GM23338 (cell line): ENCODE measurements around the gene PLD1. TPM values are rescaled to one million over a fixed set of nuclear protein-coding genes. Genes with fewer than 3 reads are reported as not detected.

Experiments
- ATAC-seq: fragments of 200-7000 bp; cut with Tn5 transposase; 3 replicates; pipeline ENCODE4 v1.9.1; 2020
- DNase-seq: peaks from one replicate; pipeline ENCODE4 v3.0.0-alpha.2; 2015; ENCODE audit warnings: low spot score
- H2AFZ ChIP-seq: fragments of 200-600 bp; sonication (generic); 2 replicates; pipeline ENCODE4 v1.8.0; 2016; ENCODE audit warnings: antibody characterized with exemption, mild to moderate bottlenecking, moderate library complexity
- H3F3A ChIP-seq: fragments of 200-600 bp; sonication (generic); replicated peaks from 2 replicates; pipeline ENCODE4 v1.8.0; 2017; ENCODE audit warnings: antibody characterized with exemption, mixed run types, low read depth
- H3K27ac ChIP-seq: fragments of 200-600 bp; sonication (generic); 2 replicates; pipeline ENCODE4 v1.6.1; 2016; ENCODE audit warnings: low read depth
- H3K27me3 ChIP-seq: fragments of 200-600 bp; sonication (generic); 2 replicates; pipeline ENCODE4 v1.8.0; 2016; ENCODE audit warnings: mild to moderate bottlenecking, mixed run types, moderate library complexity; ENCODE audit not compliant: insufficient read depth
- H3K36me3 ChIP-seq: fragments of 200-600 bp; sonication (generic); 2 replicates; pipeline ENCODE4 v1.8.0; 2016; ENCODE audit warnings: mild to moderate bottlenecking; ENCODE audit not compliant: insufficient read depth
- H3K4me1 ChIP-seq: fragments of 200-600 bp; sonication (generic); 2 replicates; pipeline ENCODE4 v1.8.0; 2016; ENCODE audit warnings: mild to moderate bottlenecking, moderate library complexity; ENCODE audit not compliant: insufficient read depth
- H3K4me2 ChIP-seq: fragments of 200-600 bp; sonication (generic); 2 replicates; pipeline ENCODE4 v1.7.1; 2017; ENCODE audit warnings: mixed run types
- H3K4me3 ChIP-seq: fragments of 200-600 bp; sonication (generic); 2 replicates; pipeline ENCODE4 v1.6.1; 2016; ENCODE audit warnings: mixed run types
- H3K79me2 ChIP-seq: fragments of 200-600 bp; sonication (generic); replicated peaks from 2 replicates; pipeline ENCODE4 v1.8.0; 2017; ENCODE audit warnings: mild to moderate bottlenecking; ENCODE audit not compliant: insufficient read depth
- H3K9me2 ChIP-seq: fragments of 200-600 bp; sonication (generic); 2 replicates; pipeline ENCODE4 v1.8.0; 2017; ENCODE audit not compliant: insufficient read depth
- H4K20me1 ChIP-seq: fragments of 200-600 bp; sonication (generic); replicated peaks from 2 replicates; pipeline ENCODE4 v1.8.0; 2017; ENCODE audit warnings: mild to moderate bottlenecking; ENCODE audit not compliant: insufficient read depth
- H3K27ac Mint-ChIP-seq: 2 replicates; pipeline ENCODE4 v1.8.0; 2020; ENCODE audit warnings: inconsistent platforms, mild to moderate bottlenecking, moderate library complexity, mixed read lengths
- H3K27me3 Mint-ChIP-seq: 3 replicates; pipeline ENCODE4 v1.8.0; 2022; ENCODE audit warnings: low read depth, mild to moderate bottlenecking, moderate library complexity, mixed read lengths, inconsistent platforms; ENCODE audit not compliant: insufficient read depth, poor library complexity
- H3K36me3 Mint-ChIP-seq: 3 replicates; pipeline ENCODE4 v1.8.0; 2021; ENCODE audit warnings: low read depth, mild to moderate bottlenecking, inconsistent platforms, moderate library complexity, mixed read lengths
- H3K4me1 Mint-ChIP-seq: 3 replicates; pipeline ENCODE4 v1.8.0; 2020; ENCODE audit warnings: mild to moderate bottlenecking, inconsistent platforms, mixed read lengths
- H3K4me3 Mint-ChIP-seq: 3 replicates; pipeline ENCODE4 v1.8.0; 2021; ENCODE audit warnings: moderate library complexity, mild to moderate bottlenecking, inconsistent platforms, mixed read lengths
- H3K9me3 Mint-ChIP-seq: 3 replicates; pipeline ENCODE4 v1.8.0; 2020; ENCODE audit warnings: moderate library complexity, mild to moderate bottlenecking, inconsistent platforms, mixed read lengths
- CREB1 ChIP-seq: fragments of 250-450 bp; sonication (Bioruptor Pico); IDR thresholded peaks from 2 replicates; pipeline ENCODE4 v1.5.0; 2020; ENCODE audit warnings: low read depth, mild to moderate bottlenecking, moderate library complexity
- CTCF ChIP-seq, 2 experiments: fragments of 200-600 bp in 1 of 2; sonication (generic) in 1 of 2; conservative IDR thresholded peaks; 2 replicates each; pipeline versions ENCODE4 v1.5.1 to v1.6.1; 2016 to 2017; ENCODE audit warnings: antibody characterized with exemption in 2 of 2, low read depth in 2 of 2, mild to moderate bottlenecking in 2 of 2, moderate library complexity in 1 of 2
- ETS1 ChIP-seq: IDR thresholded peaks from 2 replicates; pipeline ENCODE4 v1.6.1; 2016; ENCODE audit warnings: antibody characterized with exemption
- EZH2 ChIP-seq: fragments of 200-600 bp; sonication (generic); IDR thresholded peaks from one replicate; pipeline ENCODE4 v1.8.0; 2017; ENCODE audit warnings: antibody characterized with exemption, mild to moderate bottlenecking, low read depth; ENCODE audit not compliant: unreplicated experiment
- POLR2AphosphoS5 ChIP-seq: IDR thresholded peaks from 2 replicates; pipeline ENCODE4 v1.6.1; 2016; ENCODE audit warnings: antibody characterized with exemption, low read depth
- REST ChIP-seq: IDR thresholded peaks from one replicate; pipeline ENCODE4 v1.6.1; 2018; ENCODE audit warnings: antibody characterized with exemption; ENCODE audit not compliant: unreplicated experiment
- STAT1 ChIP-seq: IDR thresholded peaks from one replicate; pipeline ENCODE4 v1.6.1; 2016; ENCODE audit warnings: antibody characterized with exemption; ENCODE audit not compliant: unreplicated experiment
- ZNF114 ChIP-seq: fragments of 250-450 bp; sonication (Bioruptor Pico); IDR thresholded peaks from 2 replicates; pipeline ENCODE4 v1.5.0; 2020; ENCODE audit warnings: mild to moderate bottlenecking, moderate library complexity
- ZNF331 ChIP-seq: fragments of 250-450 bp; sonication (Bioruptor Pico); IDR thresholded peaks from 2 replicates; pipeline ENCODE4 v1.5.0; 2020; ENCODE audit warnings: low read depth, mild to moderate bottlenecking, moderate library complexity
- ZNF462 ChIP-seq: fragments of 250-450 bp; sonication (Bioruptor Pico); IDR thresholded peaks from 2 replicates; pipeline ENCODE4 v1.5.0; 2020; ENCODE audit warnings: mild to moderate bottlenecking, moderate library complexity
- polyA plus RNA-seq: library from polyadenylated mRNA; unstranded; fragments of >200 nt; fragmentation: Nextera tagmentation; extraction: Ambion mirVana; gene quantifications from 2 replicates; pipeline ENCODE4 v1.2.1, GENCODE V29; 2016
- total RNA-seq: library from RNA; depleted of rRNA; stranded (reverse); fragments of >200 nt; shearing (Covaris generic); gene quantifications from 2 replicates; pipeline ENCODE4 v1.2.3, GENCODE V29; 2014

Gene PLD1
- total and polyA plus RNA-seq, 2 experiments from 2014 or later, result 1.4 to 2.2 TPM

- TF ChIP-seq REST (no peak), CTCF (conservative IDR thresholded peaks at IDR 0.05; ENCODE audit: low read depth in 2 of 2) (no peak), ETS1 (no peak), STAT1 (no peak), POLR2AphosphoS5 (no peak)
Measured at GRCh38 chr3:171643681-171644080, 166.6 kb downstream of the PLD1 start (continued).

GRCh38 chr3:171643033-171643432 lies 167.2 kb downstream of the PLD1 start:
- no peaks in the 10 kb centered on the region for H3K4me1 ChIP-seq
- H3K79me2 ChIP-seq, result no peaks in the 10 kb centered on the region
- peaks cover 2% of the 10 kb centered on the region for H3K27me3 Mint-ChIP-seq
- H3K4me3 Mint-ChIP-seq, result no peak overlapping the region
- H4K20me1 ChIP-seq, result no peaks in the 10 kb centered on the region
- H3K36me3 ChIP-seq, result no peaks in the 10 kb centered on the region
- no peak overlapping the region for H2AFZ ChIP-seq
- DNase-seq (no peak), ATAC-seq (no peak)
- no peaks in the 10 kb centered on the region for H3K9me2 ChIP-seq
- no peak overlapping the region for H3K4me3 ChIP-seq
- no peak overlapping the region for H3K27ac ChIP-seq
- H3K27ac Mint-ChIP-seq, result no peak overlapping the region
- no peak overlapping the region for H3K4me2 ChIP-seq
- no peaks in the 10 kb centered on the region for H3K9me3 Mint-ChIP-seq
- no peaks in the 10 kb centered on the region for H3F3A ChIP-seq
- H3K4me1 Mint-ChIP-seq, result peaks cover 5% of the 10 kb centered on the region; the same call in 1 of the 3 replicates
- H3K27me3 ChIP-seq, result no peaks in the 10 kb centered on the region
- no peaks in the 10 kb centered on the region for H3K36me3 Mint-ChIP-seq
- no peak for TF ChIP-seq CTCF (conservative IDR thresholded peaks at IDR 0.05; ENCODE audit: low read depth in 2 of 2)
- no peak for TF ChIP-seq ZNF462 (CRISPR knock-in tag)
- no peak for TF ChIP-seq ZNF114 (CRISPR knock-in tag)
- no peak for TF ChIP-seq ZNF331 (CRISPR knock-in tag)
- no peak for TF ChIP-seq POLR2AphosphoS5
- no peak for TF ChIP-seq EZH2
- no peak for TF ChIP-seq CREB1
